GM18499 (cell line): Measurements from ENCODE around the gene RBM28.

ENCODE experiments used
- ATAC-seq: cut with Tn5 transposase; IDR thresholded peaks from one replicate; pipeline ENCODE4 v1.9.1; 2021; ENCODE audit warnings: moderate number of reproducible peaks; ENCODE audit not compliant: insufficient read depth, unreplicated experiment

RBM28 gene

GRCh38 chr7:128265156-128265905 is 78.4 kb downstream of the RBM28 start:
- no peak for ATAC-seq

- no peak for ATAC-seq
Measured at GRCh38 chr7:128264477-128264876, 79.2 kb downstream of the RBM28 start.

GRCh38 chr7:128263420-128263819 is 80.3 kb downstream of the RBM28 start:
- no peak for ATAC-seq

GRCh38 chr7:128262273-128263028 is 81.3 kb downstream of the RBM28 start:
- no peak for ATAC-seq

GRCh38 chr7:128260069-128260795 is 83.5 kb downstream of the RBM28 start:
- no peak for ATAC-seq

- no peak for ATAC-seq
Measured at GRCh38 chr7:128259131-128260061, 84.3 kb downstream of the RBM28 start.

- ATAC-seq: no peak
Measured at GRCh38 chr7:128257458-128257857, 86.2 kb downstream of the RBM28 start.

- ATAC-seq: no peak
Measured at GRCh38 chr7:128255271-128255670, 88.4 kb downstream of the RBM28 start.

GRCh38 chr7:128254470-128254869 is 89.2 kb downstream of the RBM28 start:
- ATAC-seq: no peak

- no peak for ATAC-seq
Measured at GRCh38 chr7:128253701-128254100, 90.0 kb downstream of the RBM28 start.

- no peak for ATAC-seq
Measured at GRCh38 chr7:128251337-128251736, 92.4 kb downstream of the RBM28 start.
